HG03066 (cell line): ENCODE data around the gene DBI.

Source experiments
- ATAC-seq: cut with Tn5 transposase; IDR thresholded peaks from one replicate; pipeline ENCODE4 v1.9.1; 2021; ENCODE audit warnings: low read depth; ENCODE audit not compliant: unreplicated experiment

Gene DBI

GRCh38 chr2:119366649-119367471 lies at the start of gene DBI, which contains the start of gene C2orf76:
DBI (plus strand) TSS chr2:119366977; CDS start chr2:119367052, 75 bp downstream.
C2orf76 (minus strand) TSS chr2:119366834; CDS start chr2:119339959, 26,875 bp downstream.
- peak; percentile 93 for ATAC-seq

DNA sequence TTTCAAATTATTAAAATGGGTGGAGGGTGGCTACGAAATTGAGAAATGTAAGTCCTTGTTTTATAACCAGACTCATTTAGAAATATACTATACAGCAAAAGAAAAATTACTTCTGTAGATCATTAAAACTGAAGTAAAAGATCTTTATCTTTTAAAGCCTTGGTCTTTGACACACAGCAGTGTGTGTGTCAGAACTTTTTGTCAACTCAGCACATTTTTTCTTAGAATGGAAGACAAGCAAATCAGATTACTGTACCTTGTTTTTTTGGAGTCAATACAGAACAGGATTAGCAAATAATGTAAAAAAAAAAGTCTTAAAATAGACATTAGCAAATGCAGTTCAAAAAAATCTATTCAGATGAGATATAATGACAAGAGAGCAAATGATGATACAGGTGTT lies 49.2 kb upstream of the DBI start:
- no peak for ATAC-seq

DNA sequence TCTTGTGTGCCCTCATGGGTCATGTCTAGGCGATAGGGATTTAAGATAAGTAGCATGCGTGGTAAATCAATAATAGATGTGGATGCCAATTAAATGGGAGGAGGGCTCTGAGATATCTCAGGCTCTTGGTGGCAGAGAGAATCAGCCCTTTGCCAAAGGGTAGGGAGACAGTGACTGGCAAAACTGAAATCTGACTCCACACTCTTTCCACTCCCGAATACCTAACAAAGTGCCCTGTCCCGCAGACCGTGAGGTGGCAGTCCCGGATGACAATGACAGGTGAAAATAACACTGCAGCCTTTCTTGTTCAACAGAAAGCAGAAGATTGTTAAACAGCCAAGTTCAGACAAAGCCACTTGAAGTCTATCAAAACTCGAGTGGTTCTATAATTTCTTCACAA lies 47.2 kb upstream of the DBI start:
- no peak for ATAC-seq

- ATAC-seq = no peak
Observed at GRCh38 chr2:119323459-119323858, 43.3 kb upstream of the DBI start.

- no peak for ATAC-seq
Observed at GRCh38 chr2:119324685-119325270, 42.0 kb upstream of the DBI start.

- no peak for ATAC-seq
Observed at GRCh38 chr2:119326938-119327337, 39.8 kb upstream of the DBI start.

DNA sequence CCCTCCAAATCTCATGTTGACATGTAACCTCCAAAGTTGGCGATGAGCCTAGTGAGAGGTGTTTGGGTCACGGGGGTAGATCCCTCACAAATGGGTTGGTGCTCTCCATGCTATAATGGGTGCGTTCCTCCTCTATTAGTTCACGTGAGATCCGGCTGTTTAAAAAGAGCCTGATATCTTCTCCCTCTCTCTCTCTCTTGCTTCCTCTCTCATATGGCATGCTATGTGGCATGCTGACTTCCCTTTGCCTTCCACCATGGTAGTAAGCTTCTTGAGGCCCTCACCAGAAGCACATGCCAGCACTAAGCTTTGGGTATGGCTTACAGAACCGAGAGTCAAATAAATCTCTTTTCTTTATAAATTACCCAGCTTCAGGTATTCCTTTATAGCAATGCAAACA lies 39.3 kb upstream of the DBI start:
- ATAC-seq = no peak

- ATAC-seq = no peak
Observed at GRCh38 chr2:119332953-119333352, 33.8 kb upstream of the DBI start.

- no peak for ATAC-seq
Observed at GRCh38 chr2:119333360-119333759, 33.4 kb upstream of the DBI start.

DNA sequence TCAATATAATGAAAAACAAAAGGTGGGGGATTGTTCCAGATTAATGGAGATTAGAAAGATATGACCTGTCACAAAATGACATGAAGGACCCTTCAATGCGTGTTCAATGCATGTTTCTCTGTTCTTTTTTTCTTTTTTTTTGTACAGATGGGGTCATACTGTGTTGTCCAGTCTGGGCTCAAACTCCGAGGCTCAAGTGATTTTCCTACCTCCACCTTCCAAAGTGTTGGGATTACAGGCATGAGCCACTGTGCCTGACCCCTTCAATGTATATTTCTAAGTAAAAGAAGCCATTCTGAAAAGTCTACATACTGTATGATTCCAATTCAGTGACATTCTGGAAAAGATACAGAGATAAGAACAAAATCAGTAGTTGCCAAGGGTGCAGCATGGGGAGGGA lies 32.9 kb upstream of the DBI start:
- no peak for ATAC-seq

DNA sequence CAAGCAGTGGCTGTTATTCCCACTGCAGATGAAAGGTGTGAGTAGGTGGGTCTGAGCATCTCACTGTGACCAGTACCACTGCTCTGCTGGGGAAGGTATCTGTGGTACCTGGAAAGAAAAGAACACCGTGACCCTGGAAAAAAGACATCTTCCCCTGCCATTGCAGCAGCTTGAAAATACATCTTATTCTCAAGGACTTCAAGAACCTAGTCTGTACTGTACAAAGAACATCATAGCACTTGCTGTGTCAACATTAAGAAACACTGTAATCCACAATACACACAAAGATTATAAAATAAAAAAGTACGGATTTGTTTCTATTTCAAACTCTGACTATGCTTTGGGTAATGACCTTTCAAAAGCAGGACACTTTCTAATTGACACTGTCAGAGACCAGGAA lies 29.0 kb upstream of the DBI start:
- ATAC-seq = no peak

DNA sequence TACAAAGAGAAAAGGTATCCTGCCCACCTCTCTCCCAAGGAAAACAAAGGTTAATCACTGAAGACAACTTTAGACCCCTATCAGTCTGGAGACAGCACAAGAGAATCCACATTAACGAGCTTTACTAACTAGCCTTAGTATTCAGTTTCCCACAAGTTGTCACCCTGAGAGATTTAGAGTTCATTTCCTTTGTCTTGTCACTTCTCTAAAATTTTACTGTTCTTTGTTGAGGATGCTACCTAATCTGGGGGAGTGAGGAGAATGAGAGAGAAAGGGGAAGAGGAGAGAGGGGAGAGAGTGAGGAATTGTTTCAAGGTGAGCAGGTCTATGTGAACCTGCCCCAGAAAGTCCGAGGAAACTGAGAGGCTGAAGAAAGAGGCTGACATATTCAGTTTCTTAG lies 28.5 kb upstream of the DBI start:
- no peak for ATAC-seq

- ATAC-seq = peak; percentile 99
Observed at GRCh38 chr2:119338826-119339561, 27.8 kb upstream of the DBI start.

DNA sequence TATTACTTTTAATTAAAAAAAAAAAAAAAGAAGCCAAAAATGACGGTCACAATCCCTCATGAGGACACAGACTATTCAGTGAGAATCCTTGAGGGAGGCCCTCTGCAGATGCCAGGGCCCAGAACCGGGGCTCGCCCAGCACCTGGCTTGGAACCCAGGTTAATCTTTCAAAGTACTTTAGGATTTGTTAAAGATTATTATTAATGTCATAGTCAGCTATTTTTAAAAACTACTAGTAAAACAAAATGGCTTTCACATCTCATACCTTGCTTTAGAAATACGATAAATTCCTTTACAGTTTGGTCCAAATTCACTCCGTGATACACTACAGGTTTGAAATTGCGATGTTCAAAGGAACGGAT lies 27.2 kb upstream of the DBI start:
- no peak for ATAC-seq

- no peak for ATAC-seq
Observed at GRCh38 chr2:119341684-119342083, 25.1 kb upstream of the DBI start.

- no peak for ATAC-seq
Observed at GRCh38 chr2:119349289-119349688, 17.5 kb upstream of the DBI start.

DNA sequence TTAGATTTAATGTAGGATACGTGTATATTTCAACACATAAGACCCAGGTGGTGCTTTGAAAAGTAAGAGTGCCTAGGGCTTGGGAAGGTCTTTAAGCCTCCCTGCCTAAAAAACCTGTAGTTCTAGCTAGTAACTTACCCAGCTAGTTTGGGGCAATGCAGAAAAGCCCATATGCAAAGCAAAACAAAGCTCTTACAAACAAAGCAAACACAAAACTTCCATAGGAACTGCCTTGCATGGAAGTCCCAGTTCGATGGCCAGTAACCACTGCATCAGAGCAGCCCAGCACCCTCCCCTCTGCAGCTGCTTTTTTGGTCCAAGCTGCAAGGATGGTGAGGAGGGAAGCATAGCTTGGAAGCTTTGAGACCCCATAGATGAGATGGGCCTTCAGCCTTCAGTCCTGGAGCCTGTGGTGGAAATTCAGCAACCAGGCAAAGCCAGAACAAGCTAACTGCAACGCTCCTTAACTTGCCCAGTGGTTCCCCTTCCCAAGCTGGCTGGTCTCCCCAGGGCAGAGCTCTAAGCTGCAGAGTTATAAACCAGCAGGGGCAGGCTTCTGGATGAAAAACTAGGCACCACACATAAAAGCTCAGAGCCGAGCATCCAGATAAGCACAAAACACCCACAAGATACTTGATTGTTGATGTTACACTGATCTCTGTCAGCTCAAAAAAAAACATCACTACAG lies 16.3 kb upstream of the DBI start:
- ATAC-seq = no peak

DNA sequence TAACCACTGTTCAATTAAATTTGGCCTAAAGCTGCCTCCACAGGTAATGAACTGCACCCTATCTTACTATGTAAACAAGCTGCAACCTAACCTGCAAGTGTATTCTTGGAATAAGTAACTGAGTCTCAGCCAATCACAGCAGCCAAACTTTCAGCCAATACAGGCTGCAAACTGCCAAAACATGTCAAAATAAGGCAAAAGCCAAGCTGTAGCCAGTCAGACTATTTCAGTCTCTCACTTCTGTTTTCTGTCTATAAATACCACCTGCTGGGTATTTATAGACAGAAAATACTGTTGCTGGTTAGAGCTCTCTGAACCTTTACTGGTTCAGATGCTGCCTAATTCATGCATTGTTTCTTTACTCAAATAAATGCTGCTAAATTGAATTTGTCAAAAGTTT lies 14.4 kb upstream of the DBI start:
- peak; percentile 90 for ATAC-seq

DNA sequence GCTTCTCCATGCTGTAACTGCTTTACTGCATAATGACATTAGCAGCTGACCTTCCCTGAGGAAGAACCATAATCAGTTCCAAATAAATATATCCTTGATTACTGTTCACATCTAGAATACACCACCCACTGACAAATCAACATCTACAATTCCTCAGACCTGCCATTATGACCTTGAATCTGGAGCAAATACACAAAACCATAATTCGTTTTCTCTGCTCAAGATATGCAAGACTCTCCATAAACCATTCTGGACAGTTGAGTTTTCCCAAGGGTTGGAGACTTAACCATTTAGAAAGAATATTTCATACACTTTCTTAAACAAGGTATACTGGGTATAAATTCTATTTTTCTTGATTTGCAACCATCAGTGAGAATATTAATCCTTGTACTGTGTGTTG lies 11.9 kb upstream of the DBI start:
- ATAC-seq = no peak

DNA sequence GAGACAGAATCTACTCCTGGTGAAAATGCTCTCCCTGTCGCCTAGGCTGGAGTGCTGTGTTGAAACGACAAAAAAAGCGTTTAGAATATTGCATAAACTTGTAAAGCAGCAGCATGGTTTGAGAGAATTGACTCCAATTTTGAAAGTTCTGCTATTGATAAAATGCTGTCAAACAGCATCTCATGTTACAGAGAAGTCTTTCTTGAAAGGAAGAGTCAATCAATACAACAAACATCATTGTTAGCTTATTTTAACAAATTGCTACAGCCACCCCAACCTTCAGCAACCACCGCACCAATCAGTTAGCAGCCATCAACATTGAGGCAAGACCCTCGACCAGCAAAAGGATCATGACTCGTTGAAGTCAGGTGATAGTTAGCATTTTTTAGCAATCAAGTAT lies 7.0 kb upstream of the DBI start:
- no peak for ATAC-seq

- no peak for ATAC-seq
Observed at GRCh38 chr2:119360423-119360966, 6.3 kb upstream of the DBI start.
